Astrocyte (in vitro differentiated cells and primary cell): ENCODE results near the gene IPO11.

Experiments used
- CTCF ChIP-seq: IDR thresholded peaks from 2 replicates; pipeline ENCODE4 v1.5.1; 2011; ENCODE audit warnings: low read depth, mild to moderate bottlenecking, inconsistent platforms, low read length, moderate library complexity; ENCODE audit not compliant: insufficient read depth
- EZH2 ChIP-seq: IDR thresholded peaks from 2 replicates; pipeline ENCODE4 v1.6.1; 2012; ENCODE audit warnings: mild to moderate bottlenecking, low read length, inconsistent platforms; ENCODE audit not compliant: insufficient read depth

- no peak for TF ChIP-seq CTCF
- TF ChIP-seq EZH2, result no peak
These were observed 82.2 kb downstream of the IPO11 start for GRCh38 chr5:62494772-62495171.
